Measurements from ENCODE around the gene RCBTB1.

GRCh38 chr13:49533011-49533410 is 52.3 kb downstream of the RCBTB1 start:
- TF ChIP-seq CTCF (IDR thresholded peaks at IDR 0.05): no peak
- TF ChIP-seq EZH2 (IDR thresholded peaks at IDR 0.05): no peak
- TF ChIP-seq EZH2phosphoT487 (IDR thresholded peaks at IDR 0.05): no peak

Data from neural progenitor cell (in vitro differentiated cells).